HG02642 (cell line): ENCODE measurements around the gene FAM111A.

Experiments used
- ATAC-seq: cut with Tn5 transposase; IDR thresholded peaks from one replicate; pipeline ENCODE4 v1.9.1; 2021; ENCODE audit warnings: mild to moderate bottlenecking; ENCODE audit not compliant: unreplicated experiment, poor library complexity

Gene FAM111A

DNA sequence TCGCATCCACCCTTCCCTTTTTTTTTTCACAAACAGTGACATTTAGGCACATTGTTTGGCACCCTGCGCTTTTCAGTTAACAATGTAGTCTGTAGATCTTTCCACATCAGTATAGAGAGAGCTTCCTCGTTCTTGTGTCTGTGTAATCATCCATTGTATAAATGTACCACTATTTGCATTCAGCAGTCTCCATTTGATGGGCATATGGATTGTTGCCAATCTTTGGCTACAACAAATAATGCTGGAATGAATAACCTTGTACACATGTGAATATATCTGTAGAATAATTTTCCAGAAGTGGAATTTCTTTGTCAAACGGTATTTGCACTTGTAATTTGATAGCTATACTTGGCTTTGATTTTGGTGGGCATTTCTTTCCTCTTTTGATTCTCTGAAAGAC is 52.9 kb downstream of the FAM111A start:
- ATAC-seq: no peak

DNA sequence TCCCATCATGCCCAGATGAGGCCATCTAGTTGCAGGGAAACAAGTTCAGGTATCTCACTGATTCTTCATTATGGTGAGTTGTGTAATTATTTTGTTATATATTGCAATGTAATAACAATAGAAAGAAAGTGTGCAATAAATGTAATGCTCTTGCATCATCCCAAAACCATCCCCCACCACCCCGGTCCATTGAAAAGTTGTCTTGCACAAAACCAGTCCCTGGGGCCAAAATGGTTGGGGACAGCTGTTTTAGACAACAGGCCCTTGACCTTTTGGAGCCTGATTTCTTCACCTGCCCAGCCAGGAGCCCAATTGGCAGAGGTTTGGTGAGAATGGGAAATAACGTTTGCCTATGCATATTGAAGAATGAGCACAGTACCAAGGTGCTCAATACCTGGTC is 54.1 kb downstream of the FAM111A start:
- ATAC-seq: no peak

DNA sequence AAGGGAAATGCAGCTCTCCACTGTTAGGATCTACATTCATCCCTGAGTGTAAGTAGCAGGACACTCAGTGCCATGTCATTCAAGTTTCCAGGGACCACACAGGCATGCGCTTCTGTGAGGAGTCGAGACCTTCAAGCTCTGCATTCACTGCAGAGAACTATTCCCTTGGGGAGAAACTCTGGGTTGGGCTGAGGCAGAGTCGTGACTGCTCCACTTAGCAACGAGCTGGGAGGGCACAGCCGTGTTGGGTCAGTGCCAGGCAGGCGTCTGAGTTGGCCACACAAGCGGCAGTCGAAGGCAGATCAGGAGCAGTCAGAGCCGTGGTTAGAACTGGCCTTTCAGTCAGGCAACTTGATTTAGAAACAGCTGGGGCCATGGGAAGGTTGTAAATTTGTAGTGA is 55.3 kb downstream of the FAM111A start:
- ATAC-seq: no peak

DNA sequence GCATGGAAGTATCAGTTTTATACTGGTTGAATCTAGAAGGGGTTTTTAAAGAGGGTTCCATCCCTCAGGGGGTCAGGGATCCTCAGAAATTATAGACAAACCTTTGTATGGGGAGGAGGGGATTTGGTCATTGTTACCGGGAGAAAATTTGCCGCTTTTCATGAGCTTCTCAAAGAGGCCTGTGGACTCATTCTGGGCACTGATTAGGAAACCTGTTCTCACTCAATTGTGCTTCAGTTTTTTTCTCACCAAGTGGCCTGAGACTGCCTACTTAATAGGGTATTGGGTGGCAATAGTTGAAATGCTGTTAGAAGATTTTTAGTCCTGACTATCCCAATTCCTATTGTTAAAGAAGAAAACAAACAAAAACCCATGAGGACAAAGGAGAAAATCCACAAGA is 56.1 kb downstream of the FAM111A start:
- no peak for ATAC-seq

DNA sequence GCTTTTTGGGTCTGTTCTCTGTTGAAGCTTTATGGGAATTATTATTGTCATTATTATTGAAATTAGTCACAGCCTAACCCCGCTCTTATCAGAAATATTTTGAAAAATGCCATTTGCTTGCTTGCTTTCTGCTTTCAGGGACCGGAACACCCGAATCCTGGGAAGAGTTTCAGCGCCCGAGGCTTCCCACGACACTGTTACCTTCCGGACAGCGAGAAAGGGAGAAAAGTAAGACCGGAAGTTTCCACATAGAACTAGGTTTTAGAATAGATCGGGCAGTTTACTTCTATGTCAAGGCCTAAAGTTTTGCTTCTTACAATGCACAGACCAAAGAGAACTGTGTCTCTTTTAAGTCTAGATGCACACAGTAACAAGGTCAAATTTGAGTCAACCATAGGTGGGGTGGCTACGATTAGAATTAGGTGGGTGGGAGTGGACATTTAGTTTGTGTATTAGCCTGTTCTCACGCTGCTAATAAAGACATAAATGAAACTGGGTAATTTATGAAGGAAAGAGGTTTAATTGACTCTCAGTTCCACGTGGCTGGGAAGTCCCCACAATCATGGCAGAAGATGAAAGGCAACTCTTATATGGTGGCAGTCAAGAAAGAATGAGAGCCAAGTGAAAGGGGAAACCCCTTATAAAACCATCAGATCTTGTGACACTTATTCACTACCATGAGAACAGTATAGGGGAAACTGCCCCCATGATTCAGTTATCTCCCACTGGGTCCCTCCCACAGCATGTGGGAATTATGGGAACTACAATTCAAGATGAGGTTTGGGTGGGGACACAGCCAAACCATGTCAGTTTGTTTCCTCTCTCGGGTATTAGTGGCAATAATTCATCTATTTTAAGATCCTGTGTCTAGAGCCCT is 57.1 kb downstream of the FAM111A start:
- peak; percentile 62 for ATAC-seq

DNA sequence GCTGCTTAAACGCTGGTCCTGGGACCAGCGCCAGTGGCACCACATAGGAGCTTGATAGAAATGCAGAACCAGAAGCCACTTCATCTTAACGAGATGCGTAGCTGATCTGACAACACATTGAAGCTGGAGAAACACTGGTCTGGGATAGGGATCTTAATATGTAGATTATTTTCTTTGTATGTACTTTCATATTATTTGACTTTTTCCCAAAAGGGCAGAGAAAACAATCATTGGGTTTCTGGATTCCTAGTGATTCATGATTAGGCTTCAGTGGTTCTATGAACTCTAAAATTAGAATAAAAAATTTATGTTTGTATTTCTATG is 57.7 kb downstream of the FAM111A start:
- ATAC-seq: no peak

DNA sequence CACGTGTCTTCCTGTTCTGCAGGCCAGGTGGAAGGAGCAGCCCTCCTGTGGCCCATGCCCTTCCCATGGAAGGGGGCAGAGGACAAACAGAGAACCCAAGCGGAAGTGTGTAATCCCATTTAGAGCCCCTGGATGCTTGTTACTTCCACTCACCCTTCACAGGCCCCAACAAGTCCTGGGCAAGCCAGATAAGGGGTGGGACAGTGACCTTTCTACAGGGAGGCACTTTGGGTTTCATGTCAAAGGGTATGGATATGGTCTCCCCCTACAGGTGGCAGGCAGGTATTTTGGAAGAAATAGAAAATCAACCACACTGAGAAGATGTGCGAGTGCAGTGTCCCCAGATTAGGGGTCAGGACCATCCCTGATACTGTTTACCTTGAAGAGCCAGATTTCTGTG is 58.7 kb downstream of the FAM111A start:
- no peak for ATAC-seq
